ENCODE results near the gene CCNT2.

The CCNT2 gene

GRCh38 chr2:134918526-134919340 lies at the start of gene CCNT2:
Gene CCNT2 (plus strand): TSS chr2:134918822. CDS start chr2:134918855, 33 bp downstream.
- TF ChIP-seq, protein P1, sequence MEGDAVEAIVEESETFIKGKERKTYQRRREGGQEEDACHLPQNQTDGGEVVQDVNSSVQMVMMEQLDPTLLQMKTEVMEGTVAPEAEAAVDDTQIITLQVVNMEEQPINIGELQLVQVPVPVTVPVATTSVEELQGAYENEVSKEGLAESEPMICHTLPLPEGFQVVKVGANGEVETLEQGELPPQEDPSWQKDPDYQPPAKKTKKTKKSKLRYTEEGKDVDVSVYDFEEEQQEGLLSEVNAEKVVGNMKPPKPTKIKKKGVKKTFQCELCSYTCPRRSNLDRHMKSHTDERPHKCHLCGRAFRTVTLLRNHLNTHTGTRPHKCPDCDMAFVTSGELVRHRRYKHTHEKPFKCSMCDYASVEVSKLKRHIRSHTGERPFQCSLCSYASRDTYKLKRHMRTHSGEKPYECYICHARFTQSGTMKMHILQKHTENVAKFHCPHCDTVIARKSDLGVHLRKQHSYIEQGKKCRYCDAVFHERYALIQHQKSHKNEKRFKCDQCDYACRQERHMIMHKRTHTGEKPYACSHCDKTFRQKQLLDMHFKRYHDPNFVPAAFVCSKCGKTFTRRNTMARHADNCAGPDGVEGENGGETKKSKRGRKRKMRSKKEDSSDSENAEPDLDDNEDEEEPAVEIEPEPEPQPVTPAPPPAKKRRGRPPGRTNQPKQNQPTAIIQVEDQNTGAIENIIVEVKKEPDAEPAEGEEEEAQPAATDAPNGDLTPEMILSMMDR (IDR thresholded peaks at IDR 0.05) = no peak
- peaks cover 15% of the 10 kb centered on the region for H3K4me1 ChIP-seq
- peaks cover 38% of the 10 kb centered on the region for H3K79me2 ChIP-seq
- peak within 1 kb of the TSS; percentile 82 for H3K4me2 ChIP-seq (ENCODE audit: low read length)
- H3K9ac ChIP-seq = peak within 1 kb of the TSS; percentile 86
- no peaks in the 10 kb centered on the region for H3K27me3 ChIP-seq (ENCODE audit: control insufficient read depth, insufficient read depth, low read length)
- peak within 1 kb of the TSS; percentile 98 for H3K27ac ChIP-seq
- peak within 1 kb of the TSS; percentile 94 for H2AFZ ChIP-seq
- peak within 1 kb of the TSS; percentile 93 for H3K4me3 ChIP-seq (ENCODE audit: low read depth, low read length)
- H3K36me3 ChIP-seq (ENCODE audit: control insufficient read depth, insufficient read depth, low read length) = no peaks in the 10 kb centered on the region
- H3K9me3 ChIP-seq (ENCODE audit: control insufficient read depth, low read length) = no peaks in the 10 kb centered on the region

GRCh38 chr2:134869946-134870736 lies 48.5 kb upstream of the CCNT2 start:
- H3K36me3 ChIP-seq (ENCODE audit: control insufficient read depth, insufficient read depth, low read length) = no peaks in the 10 kb centered on the region
- H3K9me3 ChIP-seq (ENCODE audit: control insufficient read depth, low read length) = no peaks in the 10 kb centered on the region
- no peak overlapping the region for H3K9ac ChIP-seq
- H2AFZ ChIP-seq = no peak overlapping the region
- H3K4me3 ChIP-seq (ENCODE audit: low read depth, low read length) = no peak overlapping the region
- H3K4me1 ChIP-seq = no peaks in the 10 kb centered on the region
- TF ChIP-seq, protein P1 (IDR thresholded peaks at IDR 0.05) = no peak
- no peak overlapping the region for H3K27ac ChIP-seq
- no peaks in the 10 kb centered on the region for H3K27me3 ChIP-seq (ENCODE audit: control insufficient read depth, insufficient read depth, low read length)
- no peak overlapping the region for H3K4me2 ChIP-seq (ENCODE audit: low read length)
- no peaks in the 10 kb centered on the region for H3K79me2 ChIP-seq

- Histone ChIP-seq H3K27me3 (ENCODE audit: control insufficient read depth, insufficient read depth, low read length) (no peaks in the 10 kb centered on the region), H3K4me2 (ENCODE audit: low read length) (no peak overlapping the region), H3K4me3 (ENCODE audit: low read depth, low read length) (no peak overlapping the region), H3K4me1 (no peaks in the 10 kb centered on the region), H3K36me3 (ENCODE audit: control insufficient read depth, insufficient read depth, low read length) (no peaks in the 10 kb centered on the region), H2AFZ (no peak overlapping the region), H3K9me3 (ENCODE audit: control insufficient read depth, low read length) (no peaks in the 10 kb centered on the region), H3K27ac (no peak overlapping the region), H3K79me2 (no peaks in the 10 kb centered on the region), H3K9ac (no peak overlapping the region)
- TF ChIP-seq, protein P1 (IDR thresholded peaks at IDR 0.05) = no peak
Measured at GRCh38 chr2:134873152-134873551, 45.5 kb upstream of the CCNT2 start.

DNA sequence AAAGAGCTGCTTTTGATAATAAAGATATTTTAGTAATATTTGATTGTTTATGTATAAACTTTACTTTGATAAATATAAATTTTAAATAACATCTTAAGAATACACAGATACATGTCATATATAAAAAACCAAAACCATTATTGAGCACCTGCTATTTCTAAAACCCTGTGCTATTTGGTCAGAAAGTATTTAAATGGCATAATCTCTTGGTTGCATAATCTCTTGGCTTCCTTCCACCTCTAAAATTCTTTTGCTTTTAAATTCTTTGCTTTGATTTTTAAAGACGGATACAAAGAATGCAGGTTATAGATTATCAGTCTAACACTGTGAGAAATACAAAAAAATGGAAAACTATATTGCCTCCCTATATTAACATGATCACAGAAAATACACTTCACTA lies 43.3 kb upstream of the CCNT2 start:
- H2AFZ ChIP-seq = no peak overlapping the region
- H3K9me3 ChIP-seq (ENCODE audit: control insufficient read depth, low read length) = no peaks in the 10 kb centered on the region
- no peak overlapping the region for H3K4me3 ChIP-seq (ENCODE audit: low read depth, low read length)
- TF ChIP-seq, protein P1 (IDR thresholded peaks at IDR 0.05) = no peak
- H3K36me3 ChIP-seq (ENCODE audit: control insufficient read depth, insufficient read depth, low read length) = no peaks in the 10 kb centered on the region
- H3K4me1 ChIP-seq = no peaks in the 10 kb centered on the region
- no peak overlapping the region for H3K27ac ChIP-seq
- H3K4me2 ChIP-seq (ENCODE audit: low read length) = no peak overlapping the region
- H3K27me3 ChIP-seq (ENCODE audit: control insufficient read depth, insufficient read depth, low read length) = no peaks in the 10 kb centered on the region
- no peaks in the 10 kb centered on the region for H3K79me2 ChIP-seq
- no peak overlapping the region for H3K9ac ChIP-seq

Measured in parathyroid adenoma (tissue), 2 donors.